B cell (primary cell): Measurements from ENCODE around the gene C2orf74. TPM values are rescaled to one million over a fixed set of nuclear protein-coding genes. Genes with fewer than 3 reads are reported as not detected.
A peak's percentile ranks its signal among the peaks of the same experiment; 100 is the strongest.

Experiments used
- ATAC-seq: fragments of 200-7000 bp; cut with Tn5 transposase; one replicate; pipeline ENCODE4 v1.10.0; 2021; ENCODE audit warnings: low read depth, mild to moderate bottlenecking, moderate number of reproducible peaks, moderate library complexity
- CTCF ChIA-PET: fragments of 350-600 bp; sonication (Branson Sonifier 250); formaldehyde crosslinking; loops from one replicate; lab custom pipeline; 2021; ENCODE audit warnings: antibody characterized with exemption, inconsistent platforms; lab: Charles Lee
- POLR2A ChIA-PET: fragments of 350-600 bp; sonication (Branson Sonifier 250); formaldehyde crosslinking; loops from one replicate; lab custom pipeline; 2021; ENCODE audit warnings: antibody characterized with exemption; lab: Charles Lee
- DNase-seq: peaks from one replicate; pipeline ENCODE4 v3.0.0; 2013
- H2AFZ ChIP-seq: 2 replicates; pipeline ENCODE4 v1.6.1; 2012; ENCODE audit warnings: mild to moderate bottlenecking, low read depth, low read length; ENCODE audit not compliant: insufficient read depth, poor library complexity, severe bottlenecking
- H3K27ac ChIP-seq, 2 donors: 1 replicate in 1 of 2; 2 replicates in 1 of 2; pipeline ENCODE4 v1.5.1; 2012 to 2013; ENCODE audit warnings: low read length in 2 of 2, mild to moderate bottlenecking in 2 of 2, moderate library complexity in 1 of 2
- H3K27me3 ChIP-seq, 4 experiments: fragments of 200-600 bp in 1 of 4; sonication (generic) in 1 of 4; replicated peaks in 1 of 4; 1 replicate in 2 of 4; 2 replicates in 2 of 4; pipeline versions ENCODE4 v1.6.1 to v1.7.0; 2013 to 2016; ENCODE audit warnings: low read length in 3 of 4, mild to moderate bottlenecking in 2 of 4, mixed read lengths in 1 of 4, moderate library complexity in 1 of 4; ENCODE audit not compliant: insufficient read depth in 4 of 4, control insufficient read depth in 3 of 4; ENCODE audit errors: control extremely low read depth in 1 of 4
- H3K36me3 ChIP-seq, 2 experiments: replicated peaks in 1 of 2; 1 replicate in 1 of 2; 2 replicates in 1 of 2; pipeline versions ENCODE4 v1.6.1 to v1.7.1; 2013; ENCODE audit warnings: low read length in 1 of 2; ENCODE audit not compliant: insufficient read depth in 2 of 2, control insufficient read depth in 1 of 2; ENCODE audit errors: control extremely low read depth in 1 of 2, extremely low read depth in 1 of 2
- H3K4me1 ChIP-seq, 2 donors: fragments of 200-600 bp in 1 of 2; sonication (generic) in 1 of 2; 1 replicate in 1 of 2; 2 replicates in 1 of 2; pipeline versions ENCODE4 v1.5.1 to v1.6.1; 2013 to 2017; ENCODE audit warnings: low read length in 2 of 2; ENCODE audit not compliant: control insufficient read depth in 2 of 2, insufficient read depth in 2 of 2
- H3K4me2 ChIP-seq: replicated peaks from 2 replicates; pipeline ENCODE3; 2012; ENCODE audit warnings: mild to moderate bottlenecking, low read depth, low read length; ENCODE audit not compliant: poor library complexity, severe bottlenecking
- H3K4me3 ChIP-seq, 5 experiments: fragments of 200-600 bp in 1 of 5; sonication (generic) in 1 of 5; 1 replicate in 3 of 5; 2 replicates in 2 of 5; pipeline versions ENCODE4 v1.5.1 to v1.7.0; 2011 to 2016; ENCODE audit warnings: low read length in 4 of 5, mild to moderate bottlenecking in 4 of 5, low read depth in 2 of 5, control low read depth in 1 of 5, moderate library complexity in 1 of 5; ENCODE audit not compliant: insufficient read depth in 1 of 5; ENCODE audit errors: control extremely low read depth in 1 of 5, extremely low read depth in 1 of 5
- H3K79me2 ChIP-seq: fragments of 200-600 bp; sonication (generic); one replicate; pipeline ENCODE4 v1.6.0; 2016; ENCODE audit warnings: low read length; ENCODE audit not compliant: control insufficient read depth, insufficient read depth
- H3K9ac ChIP-seq: fragments of 200-600 bp; sonication (generic); 2 replicates; pipeline ENCODE4 v1.6.1; 2017; ENCODE audit warnings: mild to moderate bottlenecking, low read length, moderate library complexity
- H3K9me3 ChIP-seq, 3 donors: one replicate each; pipeline versions ENCODE4 v1.6.1 to v1.7.1; 2013; ENCODE audit warnings: low read length in 2 of 3; ENCODE audit not compliant: control insufficient read depth in 2 of 3, insufficient read depth in 1 of 3; ENCODE audit errors: control extremely low read depth in 1 of 3
- H4K20me1 ChIP-seq: 2 replicates; pipeline ENCODE4 v1.6.0; 2012; ENCODE audit warnings: mild to moderate bottlenecking, low read length; ENCODE audit not compliant: insufficient read depth, control insufficient read depth, poor library complexity, severe bottlenecking
- H3K27ac Mint-ChIP-seq: one replicate; pipeline ENCODE4 v1.8.0; 2021; ENCODE audit warnings: mixed read lengths
- H3K27me3 Mint-ChIP-seq: one replicate; pipeline ENCODE4 v1.8.0; 2021; ENCODE audit warnings: mixed read lengths
- H3K4me1 Mint-ChIP-seq: one replicate; pipeline ENCODE4 v1.8.0; 2021; ENCODE audit warnings: mixed read lengths
- H3K4me3 Mint-ChIP-seq: one replicate; pipeline ENCODE4 v1.8.0; 2021; ENCODE audit warnings: mixed read lengths
- H3K9me3 Mint-ChIP-seq: one replicate; pipeline ENCODE4 v1.8.0; 2022; ENCODE audit warnings: mixed read lengths; ENCODE audit not compliant: insufficient read depth
- CTCF ChIP-seq: fragments of 200-600 bp; IDR thresholded peaks from one replicate; pipeline ENCODE4 v1.8.0; 2022; ENCODE audit warnings: antibody characterized with exemption, mild to moderate bottlenecking
- EZH2 ChIP-seq: IDR thresholded peaks from 2 replicates; pipeline ENCODE4 v1.6.1; 2012; ENCODE audit warnings: borderline replicate concordance, low read depth, mild to moderate bottlenecking, moderate library complexity, low read length; ENCODE audit not compliant: insufficient read depth, poor library complexity, severe bottlenecking
- WGBS: methylation state at CpG from one replicate; pipeline ENCODE4 v1.1.5; 2013; ENCODE audit warnings: missing lambda C conversion rate; ENCODE audit not compliant: insufficient coverage; 5-methylcytosine and 5-hydroxymethylcytosine counted together
- intact Hi-C: fragments of 100-400 bp; cut with micrococcal nuclease; formaldehyde crosslinking; loops from one replicate; pipeline ENCODE4 v1.10.0; 2022
- polyA plus RNA-seq: library from polyadenylated mRNA; depleted of rRNA; stranded (reverse); fragments of >200 nt; gene quantifications from 2 replicates; pipeline ENCODE4 v1.2.3, GENCODE V29; 2012
- total RNA-seq, 2 donors: library from RNA; stranded (reverse); fragments of 120-200 nt in 1 of 2; gene quantifications; 1 replicate in 1 of 2; 2 replicates in 1 of 2; pipeline versions ENCODE4 v1.2.3 to v1.2.4, GENCODE V29; 2013 to 2022

C2orf74 gene
- total and polyA plus RNA-seq, 2 donors (not counting 1 experiment from before 2014, with no cell fraction given), result 11.1 to 16.2 TPM

- H3K4me1 ChIP-seq, result peaks cover 4 to 11% of the 10 kb centered on the region in 2 donors
- H3K9me3 ChIP-seq, result no peaks in the 10 kb centered on the region
- Mint-ChIP-seq H3K27ac (peak overlapping the region; percentile 8), H3K27me3 (no peaks in the 10 kb centered on the region), H3K9me3 (no peaks in the 10 kb centered on the region), H3K4me3 (no peak overlapping the region), H3K4me1 (peaks cover 26% of the 10 kb centered on the region)
- DNase-seq (no peak), ATAC-seq (no peak)
- no peak overlapping the region for H3K27ac ChIP-seq
- H3K9ac ChIP-seq, result no peak overlapping the region
- H3K27me3 ChIP-seq, result no peaks in the 10 kb centered on the region
- POLR2A ChIA-PET, result no interaction called here
- peaks cover 17% of the 10 kb centered on the region for H4K20me1 ChIP-seq
- CTCF ChIA-PET, result interaction anchor here (1.0 kb wide), 1 partner anchor 10 kb away, joined by 3 read pairs; no protein-coding TSS in a partner anchor
- H3K4me3 ChIP-seq, result no peak overlapping the region
- peaks cover 24% of the 10 kb centered on the region for H3K79me2 ChIP-seq
- no peak overlapping the region for H3K4me2 ChIP-seq
- peaks cover 23 to 92% of the 10 kb centered on the region in 2 experiments for H3K36me3 ChIP-seq
- H2AFZ ChIP-seq, result no peak overlapping the region
- TF ChIP-seq EZH2 (no peak), CTCF (no peak)
- intact Hi-C loops, result no loop called here
Measured at GRCh38 chr2:61185231-61185728, 23.3 kb downstream of the C2orf74 start.

- Histone ChIP-seq H3K79me2 (peaks cover 7% of the 10 kb centered on the region), H3K9ac (no peak overlapping the region), H3K27me3 (no peaks in the 10 kb centered on the region), H3K27ac (no peak overlapping the region), H3K4me2 (no peak overlapping the region), H3K36me3 (peaks cover 28 to 82% of the 10 kb centered on the region in 2 experiments), H3K9me3 (no peaks in the 10 kb centered on the region), H4K20me1 (peaks cover 13% of the 10 kb centered on the region), H3K4me3 (no peak overlapping the region), H3K4me1 (no peaks in the 10 kb centered on the region), H2AFZ (no peak overlapping the region)
- H3K27me3 Mint-ChIP-seq, result no peaks in the 10 kb centered on the region
- peaks cover 12% of the 10 kb centered on the region for H3K4me1 Mint-ChIP-seq
- no peak overlapping the region for H3K4me3 Mint-ChIP-seq
- H3K27ac Mint-ChIP-seq, result peak overlapping the region; percentile 32
- intact Hi-C loops, result no loop called here
- DNase-seq (no peak), ATAC-seq (no peak)
- TF ChIP-seq CTCF (no peak), EZH2 (no peak)
- POLR2A ChIA-PET, result no interaction called here
- H3K9me3 Mint-ChIP-seq, result no peaks in the 10 kb centered on the region
- WGBS, result no CpG with 5 or more reads among the region's 4 CpGs
- CTCF ChIA-PET, result no interaction called here
Measured at GRCh38 chr2:61187085-61187484, 25.1 kb downstream of the C2orf74 start.
